Measurements from ENCODE around the gene NUBPL.

The NUBPL gene

DNA sequence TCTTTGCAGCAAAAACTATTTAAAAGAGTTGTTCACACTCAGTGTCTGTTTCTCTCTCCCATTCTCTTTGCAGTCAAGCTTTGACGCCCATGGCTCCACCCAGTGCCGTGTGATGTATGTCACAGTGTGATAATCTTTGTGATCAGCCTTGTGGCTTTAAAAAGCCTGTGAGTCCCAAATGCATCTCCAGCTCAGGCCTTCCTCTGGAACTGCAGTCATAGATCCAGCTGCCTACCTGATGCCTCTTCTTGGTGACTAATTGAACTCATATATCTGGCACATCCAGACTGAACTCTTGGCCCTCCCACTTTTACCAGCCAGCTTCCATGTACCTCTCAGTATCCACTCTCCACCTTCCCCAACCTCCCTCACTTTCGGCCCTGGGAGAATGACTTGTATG, 333.1 kb downstream of the NUBPL start:
- CTCF ChIA-PET = no interaction called here

GRCh38 chr14:31895206-31895605, 334.0 kb downstream of the NUBPL start:
- CTCF ChIA-PET = no interaction called here
- TF ChIP-seq, protein P1, sequence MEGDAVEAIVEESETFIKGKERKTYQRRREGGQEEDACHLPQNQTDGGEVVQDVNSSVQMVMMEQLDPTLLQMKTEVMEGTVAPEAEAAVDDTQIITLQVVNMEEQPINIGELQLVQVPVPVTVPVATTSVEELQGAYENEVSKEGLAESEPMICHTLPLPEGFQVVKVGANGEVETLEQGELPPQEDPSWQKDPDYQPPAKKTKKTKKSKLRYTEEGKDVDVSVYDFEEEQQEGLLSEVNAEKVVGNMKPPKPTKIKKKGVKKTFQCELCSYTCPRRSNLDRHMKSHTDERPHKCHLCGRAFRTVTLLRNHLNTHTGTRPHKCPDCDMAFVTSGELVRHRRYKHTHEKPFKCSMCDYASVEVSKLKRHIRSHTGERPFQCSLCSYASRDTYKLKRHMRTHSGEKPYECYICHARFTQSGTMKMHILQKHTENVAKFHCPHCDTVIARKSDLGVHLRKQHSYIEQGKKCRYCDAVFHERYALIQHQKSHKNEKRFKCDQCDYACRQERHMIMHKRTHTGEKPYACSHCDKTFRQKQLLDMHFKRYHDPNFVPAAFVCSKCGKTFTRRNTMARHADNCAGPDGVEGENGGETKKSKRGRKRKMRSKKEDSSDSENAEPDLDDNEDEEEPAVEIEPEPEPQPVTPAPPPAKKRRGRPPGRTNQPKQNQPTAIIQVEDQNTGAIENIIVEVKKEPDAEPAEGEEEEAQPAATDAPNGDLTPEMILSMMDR (IDR thresholded peaks at IDR 0.05; ENCODE audit: control extremely low read depth, extremely low read depth, low read depth, missing control alignments) = no peak
- POLR2A ChIA-PET = no interaction called here
- no peak for DNase-seq (ENCODE audit: extremely low spot score)

More for the DNA sequence above, 333.1 kb downstream of the NUBPL start:
- DNase-seq (ENCODE audit: extremely low spot score) = no peak
- POLR2A ChIA-PET = no interaction called here
- TF ChIP-seq, protein P1 (IDR thresholded peaks at IDR 0.05; ENCODE audit: control extremely low read depth, extremely low read depth, low read depth, missing control alignments) = no peak

DNA sequence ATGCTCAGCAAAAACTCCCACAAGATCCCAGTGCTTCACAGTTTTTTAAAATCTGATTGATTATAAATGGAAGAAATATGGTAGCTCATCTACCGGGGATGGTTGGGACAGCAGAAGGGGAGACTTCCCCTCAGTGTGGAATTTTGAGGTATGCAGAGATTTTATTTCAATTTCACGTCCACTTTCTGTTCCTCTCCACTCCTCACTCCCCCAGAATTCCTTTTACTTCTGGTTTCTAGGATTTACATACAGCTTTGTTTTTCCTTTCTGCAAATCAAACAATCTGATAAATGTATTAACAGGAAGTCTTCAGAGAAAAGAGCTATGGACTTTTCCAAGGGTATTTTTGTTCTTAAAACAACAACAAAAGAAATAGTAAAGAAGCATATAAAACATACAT, 334.4 kb downstream of the NUBPL start:
- TF ChIP-seq, protein P1 (IDR thresholded peaks at IDR 0.05; ENCODE audit: control extremely low read depth, extremely low read depth, low read depth, missing control alignments) = no peak
- DNase-seq (ENCODE audit: extremely low spot score) = no peak
- CTCF ChIA-PET = no interaction called here
- POLR2A ChIA-PET = no interaction called here

DNA sequence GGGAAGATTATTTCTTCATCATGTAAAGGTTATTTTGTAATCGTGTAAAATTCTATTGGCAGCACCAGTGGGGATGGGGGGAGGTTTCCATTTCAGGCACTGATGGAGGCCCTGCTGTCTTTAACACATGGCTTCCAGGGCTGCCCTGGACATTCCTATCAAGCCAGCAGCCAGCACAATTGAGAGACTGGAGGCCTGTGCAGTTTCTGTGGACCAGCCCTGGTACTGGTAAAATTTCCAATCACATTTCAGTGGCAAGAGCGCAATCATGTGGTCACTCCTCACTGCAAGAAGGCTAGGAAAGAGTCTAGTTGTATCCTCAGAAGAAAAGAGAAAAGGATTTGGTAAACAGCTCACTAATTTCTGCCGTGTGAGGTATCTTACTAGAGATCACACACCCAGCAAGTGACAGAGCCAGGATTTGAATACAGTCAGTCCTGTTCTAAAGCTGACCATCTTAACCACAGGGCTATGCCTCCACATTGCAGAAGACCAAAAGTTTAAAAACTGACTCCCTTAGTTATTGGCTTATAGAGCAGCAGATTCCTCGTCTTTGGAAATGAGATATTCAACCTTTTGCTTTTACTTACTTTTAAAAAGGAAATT, 336.5 kb downstream of the NUBPL start:
- DNase-seq (ENCODE audit: extremely low spot score) = no peak
- POLR2A ChIA-PET = no interaction called here
- TF ChIP-seq, protein P1 (IDR thresholded peaks at IDR 0.05; ENCODE audit: control extremely low read depth, extremely low read depth, low read depth, missing control alignments) = no peak
- CTCF ChIA-PET = no interaction called here

DNA sequence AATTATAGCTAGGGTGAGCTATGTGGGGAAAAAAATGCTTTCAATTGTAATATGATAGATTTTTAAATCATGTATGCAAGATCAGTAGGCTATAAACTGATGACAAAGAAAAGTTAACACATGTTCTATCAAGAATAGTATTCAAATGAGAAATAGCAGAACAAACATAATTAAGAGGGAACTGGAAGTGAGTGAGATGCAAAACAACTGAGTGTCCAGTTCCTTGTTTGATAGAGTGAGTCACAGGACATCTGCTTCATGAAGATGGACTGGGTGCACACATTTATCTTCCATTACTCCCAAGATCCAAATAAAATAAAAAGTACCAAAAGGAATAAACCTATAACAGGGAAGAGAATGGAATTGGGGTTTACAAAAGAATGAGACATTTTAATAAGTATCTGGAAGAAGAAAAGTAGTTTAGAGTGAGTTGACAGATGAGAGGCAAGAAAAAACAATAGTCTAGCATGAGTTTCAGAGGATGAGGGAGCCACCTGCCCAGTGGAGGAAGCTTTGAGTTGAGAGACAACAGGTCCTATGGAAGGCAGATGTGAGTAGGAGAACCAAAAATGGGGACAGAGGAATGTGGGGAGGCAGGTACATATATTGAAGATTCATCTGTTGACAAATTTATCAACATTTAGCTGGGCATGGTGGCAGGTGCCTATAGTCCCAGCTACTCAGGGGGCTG, 337.8 kb downstream of the NUBPL start:
- POLR2A ChIA-PET = no interaction called here
- DNase-seq (ENCODE audit: extremely low spot score) = no peak
- CTCF ChIA-PET = interaction anchor here (0.6 kb wide), 1 partner anchor 28 kb away, joined by 3 read pairs; no protein-coding TSS in a partner anchor
- TF ChIP-seq, protein P1 (IDR thresholded peaks at IDR 0.05; ENCODE audit: control extremely low read depth, extremely low read depth, low read depth, missing control alignments) = no peak

DNA sequence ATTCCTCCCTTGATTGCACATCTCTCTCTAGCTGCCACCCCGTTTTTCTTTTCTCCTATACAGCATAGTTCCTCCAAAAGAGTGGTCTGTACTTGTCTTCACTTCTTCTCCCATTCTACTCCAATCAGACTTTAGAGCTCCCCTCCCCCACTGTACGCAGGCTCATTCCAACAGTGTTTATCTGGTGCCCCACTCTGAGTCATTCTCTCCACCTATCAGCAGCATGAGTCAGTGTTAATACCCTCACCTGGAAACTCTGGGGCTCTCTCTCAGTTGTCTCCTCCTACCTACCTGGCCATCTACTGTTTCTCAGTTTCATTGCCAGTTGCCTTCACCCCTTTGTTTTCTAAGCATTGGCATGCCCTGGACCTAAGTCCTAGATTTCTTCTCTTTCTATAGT, 340.8 kb downstream of the NUBPL start:
- ChIA-PET POLR2A (no interaction called here), CTCF (interaction anchor here (1.2 to 2.0 kb wide), 2 partner anchors 10 to 24 kb away, joined by 3 to 6 read pairs; no protein-coding TSS in a partner anchor)
- TF ChIP-seq, protein P1 (IDR thresholded peaks at IDR 0.05; ENCODE audit: control extremely low read depth, extremely low read depth, low read depth, missing control alignments) = no peak
- DNase-seq (ENCODE audit: extremely low spot score) = no peak

Measured in GM10248 (cell line).